Measurements from ENCODE around the gene GALNT6. TPM values are rescaled to one million over a fixed set of nuclear protein-coding genes. Genes with fewer than 3 reads are reported as not detected.

GALNT6 gene
- total RNA-seq, 4 donors from 2014 or later = 2.1 to 3.5 (median 2.4) TPM

- Histone ChIP-seq H3K27ac (no peak overlapping the region), H3K4me3 (no peak overlapping the region), H3K27me3 (peaks cover 3% of the 10 kb centered on the region), H3K36me3 (no peaks in the 10 kb centered on the region), H3K9me3 (no peaks in the 10 kb centered on the region), H3K4me1 (no peaks in the 10 kb centered on the region)
- TF ChIP-seq POLR2A (IDR thresholded peaks at IDR 0.05) (no peak), EP300 (IDR thresholded peaks at IDR 0.05) (no peak), CTCF (IDR thresholded peaks at IDR 0.05) (no peak), POLR2AphosphoS5 (IDR thresholded peaks at IDR 0.05) (no peak)
- ATAC-seq = no peak
- 58 to 92% methylated on average over 3 to 4 of the region's 5 CpGs for WGBS, 2 donors (ENCODE audit: low coverage in 1 of 2)
These were observed 61.5 kb downstream of the GALNT6 start for GRCh38 chr12:51329742-51330141.

GRCh38 chr12:51328587-51328986 lies 62.6 kb downstream of the GALNT6 start:
- TF ChIP-seq CTCF (IDR thresholded peaks at IDR 0.05) (no peak), POLR2A (IDR thresholded peaks at IDR 0.05) (no peak), POLR2AphosphoS5 (IDR thresholded peaks at IDR 0.05) (no peak), EP300 (IDR thresholded peaks at IDR 0.05) (no peak)
- no peaks in the 10 kb centered on the region for H3K4me1 ChIP-seq
- H3K27me3 ChIP-seq = peaks cover 11% of the 10 kb centered on the region
- H3K27ac ChIP-seq = no peak overlapping the region
- no peaks in the 10 kb centered on the region for H3K9me3 ChIP-seq
- WGBS, 2 donors (ENCODE audit: low coverage in 1 of 2) = 76 to 100% methylated on average over 2 to 3 of the region's 4 CpGs
- no peaks in the 10 kb centered on the region for H3K36me3 ChIP-seq
- no peak for ATAC-seq
- H3K4me3 ChIP-seq = no peak overlapping the region

DNA sequence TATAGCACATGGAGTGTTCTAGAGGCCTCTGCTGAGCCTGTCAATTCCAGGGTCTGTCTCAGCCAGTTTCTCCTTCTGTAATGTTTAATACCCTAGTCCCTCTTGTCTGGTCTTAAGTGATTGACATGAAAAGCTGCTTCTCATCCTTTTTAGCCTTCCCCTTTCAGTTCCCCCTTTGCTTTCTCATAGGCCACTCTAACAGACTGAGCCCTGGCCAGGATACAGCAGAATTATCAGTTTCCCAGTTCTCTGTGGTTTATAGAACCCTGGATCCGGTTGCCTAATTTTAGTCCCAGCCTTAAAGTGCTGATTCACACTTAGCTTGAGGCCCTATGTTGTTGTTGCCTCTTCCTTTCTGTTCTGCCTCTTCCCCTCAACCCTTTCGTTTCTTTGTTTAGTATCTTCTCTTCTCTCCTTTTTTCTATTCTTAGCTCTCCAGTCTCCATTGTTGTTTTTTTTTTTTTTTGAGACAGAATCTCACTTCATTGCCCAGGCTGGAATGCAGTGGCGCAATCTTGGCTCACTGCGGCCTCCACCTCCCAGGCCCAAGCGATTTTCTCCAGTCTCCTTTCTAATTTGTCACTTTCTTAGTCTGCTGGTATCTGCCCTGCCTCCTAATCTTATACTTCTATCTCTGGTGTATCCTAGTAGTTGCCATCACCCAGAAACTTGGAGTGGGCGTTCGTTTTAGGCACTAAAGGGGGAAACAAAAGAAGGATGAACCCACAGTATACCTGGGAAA lies 64.3 kb downstream of the GALNT6 start:
- H3K9me3 ChIP-seq = no peaks in the 10 kb centered on the region
- no peaks in the 10 kb centered on the region for H3K36me3 ChIP-seq
- no peak overlapping the region for H3K4me3 ChIP-seq
- no peaks in the 10 kb centered on the region for H3K4me1 ChIP-seq
- H3K27me3 ChIP-seq = peaks cover 11% of the 10 kb centered on the region
- 39 to 54% methylated on average over 3 to 6 of the region's 7 CpGs for WGBS, 2 donors (ENCODE audit: low coverage in 1 of 2)
- H3K27ac ChIP-seq = no peak overlapping the region
- TF ChIP-seq EP300 (IDR thresholded peaks at IDR 0.05) (no peak), CTCF (IDR thresholded peaks at IDR 0.05) (no peak), POLR2AphosphoS5 (IDR thresholded peaks at IDR 0.05) (no peak), POLR2A (IDR thresholded peaks at IDR 0.05) (no peak)
- ATAC-seq = peak; percentile 54

GRCh38 chr12:51324953-51325352 lies 66.3 kb downstream of the GALNT6 start:
- no peak overlapping the region for H3K4me3 ChIP-seq
- TF ChIP-seq CTCF (IDR thresholded peaks at IDR 0.05) (no peak), POLR2A (IDR thresholded peaks at IDR 0.05) (no peak), POLR2AphosphoS5 (IDR thresholded peaks at IDR 0.05) (no peak), EP300 (IDR thresholded peaks at IDR 0.05) (no peak)
- ATAC-seq = no peak
- H3K4me1 ChIP-seq = no peaks in the 10 kb centered on the region
- peaks cover 8% of the 10 kb centered on the region for H3K27me3 ChIP-seq
- WGBS, 2 donors (ENCODE audit: low coverage in 1 of 2) = 84 to 100% methylated on average over 1 to 4 of the region's 4 CpGs
- no peaks in the 10 kb centered on the region for H3K36me3 ChIP-seq
- H3K9me3 ChIP-seq = no peaks in the 10 kb centered on the region
- no peak overlapping the region for H3K27ac ChIP-seq
